ENCODE results near the gene NEK10. TPM values are rescaled to one million over a fixed set of nuclear protein-coding genes. Genes with fewer than 3 reads are reported as not detected.

The NEK10 gene
- total RNA-seq, 1 donor from 2014 or later, result 11.7 TPM

GRCh38 chr3:27213450-27213849 is 155.7 kb downstream of the NEK10 start:
- DNase-seq, result no peak
- intact Hi-C loops (cut with DNase I), result no loop called here
- ATAC-seq (ENCODE audit: poor library complexity), result no peak

DNA sequence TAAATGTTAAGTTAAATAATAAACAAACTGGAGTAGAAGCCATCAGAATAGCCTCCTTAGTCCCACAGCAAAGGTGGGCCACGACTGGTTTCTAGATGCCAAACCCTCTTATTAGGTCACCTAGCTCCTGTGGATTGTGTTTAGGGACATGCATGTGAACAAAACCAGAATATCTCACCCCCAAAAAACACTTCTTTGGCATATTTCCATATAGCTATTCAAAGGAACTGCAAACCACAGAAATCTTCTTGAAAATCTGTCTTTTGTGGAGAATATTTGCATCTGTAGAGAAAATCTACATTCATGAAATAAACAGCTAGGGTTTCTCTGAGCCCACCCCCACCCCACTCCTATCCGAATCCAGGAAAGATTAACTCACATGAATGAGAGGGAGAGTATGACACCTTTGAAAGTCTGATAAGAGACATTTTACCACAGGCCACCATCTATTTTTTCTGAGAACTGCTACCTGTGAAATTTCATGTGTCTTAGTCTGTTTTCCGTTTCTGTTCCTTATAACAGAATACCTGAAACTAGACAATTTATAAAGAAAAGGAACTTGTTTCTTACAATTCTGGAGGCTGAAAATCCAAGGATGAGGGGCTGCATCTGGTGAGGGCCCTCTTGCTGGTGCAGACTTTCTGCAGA is 159.4 kb downstream of the NEK10 start:
- intact Hi-C loops (cut with DNase I), result no loop called here
- ATAC-seq (ENCODE audit: poor library complexity), result no peak
- no peak for DNase-seq

DNA sequence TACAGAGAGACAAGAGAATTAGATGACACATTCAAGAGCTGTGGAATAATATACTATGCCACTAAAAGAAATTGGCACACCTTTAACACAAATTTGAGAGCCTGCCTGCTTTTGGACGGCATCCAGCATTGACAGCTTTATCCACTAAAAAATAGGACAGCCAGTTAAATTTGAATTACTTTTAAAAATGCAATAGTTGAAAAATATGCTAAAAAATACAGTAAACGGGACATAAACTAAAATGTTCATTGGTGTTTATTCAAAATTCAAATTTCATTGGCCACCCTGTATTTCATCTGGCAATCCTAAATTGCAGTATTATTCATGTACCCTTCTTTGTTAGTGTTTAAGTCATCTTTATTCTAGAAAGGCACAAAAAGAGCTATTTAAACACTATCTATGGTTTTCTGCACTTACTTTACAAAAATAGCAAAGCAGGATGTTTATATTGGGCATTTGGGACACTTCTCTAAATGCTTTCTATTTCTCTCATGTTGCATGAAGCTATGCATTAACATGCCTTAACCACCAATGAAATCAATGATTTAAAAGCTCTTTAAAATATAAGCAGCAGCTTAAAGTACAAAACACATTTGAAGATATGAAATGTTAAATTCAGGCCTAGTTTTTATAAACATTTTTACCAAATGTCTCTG is 160.1 kb downstream of the NEK10 start:
- no peak for DNase-seq
- ATAC-seq (ENCODE audit: poor library complexity), result no peak
- intact Hi-C loops (cut with DNase I), result no loop called here

- intact Hi-C loops (cut with DNase I), result no loop called here
- DNase-seq, result no peak
- no peak for ATAC-seq (ENCODE audit: poor library complexity)
Measured at GRCh38 chr3:27202959-27203358, 166.2 kb downstream of the NEK10 start.

GRCh38 chr3:27201492-27201891 is 167.7 kb downstream of the NEK10 start:
- intact Hi-C loops (cut with DNase I), result no loop called here
- no peak for ATAC-seq (ENCODE audit: poor library complexity)
- no peak for DNase-seq

- DNase-seq (no peak), ATAC-seq (ENCODE audit: poor library complexity) (no peak)
- intact Hi-C loops (cut with DNase I), result no loop called here
Measured at GRCh38 chr3:27200721-27201489, 168.3 kb downstream of the NEK10 start.

DNA sequence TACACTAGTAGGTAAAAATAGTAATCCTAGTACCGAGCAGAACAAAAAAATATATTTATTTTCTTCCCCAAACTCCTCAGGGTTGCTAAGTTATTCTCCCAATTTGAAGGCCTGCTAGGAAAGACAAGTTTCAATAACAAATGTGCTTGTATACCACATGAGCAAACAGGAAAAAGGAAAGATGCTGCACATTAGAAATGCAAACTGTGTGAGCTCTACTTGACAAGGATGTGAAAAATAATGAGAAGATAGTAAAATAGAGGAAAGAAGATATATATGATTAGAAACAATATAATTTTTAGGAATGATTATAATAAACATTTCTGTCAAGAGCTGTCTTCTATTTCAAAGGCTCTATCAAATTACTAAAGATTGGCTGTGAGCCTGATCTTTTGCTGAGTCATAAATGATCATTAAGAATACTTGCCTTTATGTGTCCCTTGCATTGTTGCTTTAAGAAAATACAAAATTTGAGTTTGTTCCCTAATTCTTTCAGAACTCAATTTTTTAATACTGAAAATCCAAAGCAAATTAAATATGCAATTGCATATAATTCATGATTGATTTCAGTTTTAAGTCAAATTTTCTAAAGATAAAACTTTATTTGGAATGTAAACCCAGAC is 174.2 kb downstream of the NEK10 start:
- DNase-seq (no peak), ATAC-seq (ENCODE audit: poor library complexity) (no peak)
- intact Hi-C loops (cut with DNase I), result no loop called here

DNA sequence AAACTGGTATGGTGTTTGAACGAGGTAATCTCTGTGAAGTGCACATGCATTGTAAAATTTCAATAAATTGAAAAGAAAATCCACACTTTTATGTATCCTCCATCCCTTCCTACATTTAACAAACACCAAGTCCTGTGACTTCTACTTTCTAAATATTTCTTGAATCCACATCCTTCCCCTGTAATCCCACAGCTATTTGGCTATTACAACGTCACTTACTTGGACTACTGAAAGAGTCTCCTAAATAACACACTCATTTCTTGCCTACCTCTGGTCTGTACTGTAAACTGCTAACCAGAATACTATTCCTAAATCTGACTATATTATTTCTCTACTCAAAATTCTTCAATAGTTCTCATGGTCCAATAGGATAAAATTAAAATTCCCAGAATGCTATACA is 176.1 kb downstream of the NEK10 start:
- DNase-seq (no peak), ATAC-seq (ENCODE audit: poor library complexity) (no peak)
- intact Hi-C loops (cut with DNase I), result no loop called here

DNA sequence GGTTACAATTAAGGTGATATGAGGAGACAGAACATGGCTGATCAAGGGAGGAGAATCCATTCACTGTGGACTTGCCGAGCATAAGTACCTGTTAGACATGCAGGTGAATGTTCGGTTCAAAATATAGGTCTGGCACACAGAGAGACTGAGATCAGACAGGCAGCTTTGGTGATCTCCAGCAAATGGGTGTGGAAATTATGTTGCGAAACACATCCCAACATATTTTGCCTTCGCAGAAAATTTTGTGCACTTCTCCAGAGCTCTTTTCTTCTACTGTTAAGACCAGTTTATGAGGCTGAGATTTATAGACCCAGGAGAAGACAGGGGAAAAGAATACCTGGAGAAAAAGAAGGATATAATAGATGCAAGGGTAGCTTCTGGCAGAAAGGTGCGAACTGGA is 183.2 kb downstream of the NEK10 start:
- ATAC-seq (ENCODE audit: poor library complexity) (no peak), DNase-seq (no peak)
- intact Hi-C loops (cut with DNase I), result no loop called here

GRCh38 chr3:27185231-27185989 is 183.8 kb downstream of the NEK10 start:
- ATAC-seq (ENCODE audit: poor library complexity), result no peak
- no peak for DNase-seq
- intact Hi-C loops (cut with DNase I), result no loop called here

DNA sequence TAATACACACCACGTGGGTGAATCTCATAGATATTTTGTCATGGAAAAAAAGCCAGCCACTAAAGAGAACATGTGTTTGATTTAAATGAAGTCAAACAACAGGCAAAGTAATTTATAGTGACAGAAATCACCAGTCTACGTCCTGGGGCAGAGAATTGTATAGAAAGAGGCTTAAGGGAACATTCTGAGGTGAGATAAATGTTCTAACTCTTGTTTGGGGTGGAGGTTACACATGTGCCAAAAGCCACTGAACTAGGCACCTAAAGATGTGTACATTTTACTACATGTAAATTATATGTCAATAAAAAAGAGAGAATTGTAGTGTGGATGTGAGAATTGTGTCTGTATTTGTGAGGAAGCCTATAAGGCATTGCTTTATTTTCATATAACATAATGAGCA is 184.9 kb downstream of the NEK10 start:
- no peak for DNase-seq

DNA sequence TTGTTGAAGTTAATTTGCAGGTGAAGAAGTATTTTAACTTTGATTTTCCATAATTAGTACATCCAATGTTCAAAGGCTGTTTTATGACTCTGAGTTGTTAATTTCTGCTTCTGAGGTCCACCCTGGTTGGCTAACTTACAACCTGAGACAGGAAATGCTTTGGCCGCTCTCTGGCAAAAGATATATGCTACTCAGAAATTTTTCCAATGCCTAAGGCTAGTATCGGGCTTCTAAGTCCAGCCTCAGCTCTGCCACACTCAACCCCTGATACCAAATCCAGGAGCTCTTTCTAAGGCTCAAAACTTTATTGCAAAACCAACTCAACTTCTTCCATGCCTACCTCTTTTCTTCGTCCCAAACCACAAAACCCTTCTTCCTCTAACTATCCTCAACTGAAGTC is 192.9 kb downstream of the NEK10 start:
- ATAC-seq (ENCODE audit: poor library complexity), result no peak
- intact Hi-C loops (cut with DNase I), result no loop called here
- DNase-seq, result no peak

More for the DNA sequence above, 184.9 kb downstream of the NEK10 start:
- no peak for ATAC-seq (ENCODE audit: poor library complexity)
- intact Hi-C loops (cut with DNase I), result no loop called here

DNA sequence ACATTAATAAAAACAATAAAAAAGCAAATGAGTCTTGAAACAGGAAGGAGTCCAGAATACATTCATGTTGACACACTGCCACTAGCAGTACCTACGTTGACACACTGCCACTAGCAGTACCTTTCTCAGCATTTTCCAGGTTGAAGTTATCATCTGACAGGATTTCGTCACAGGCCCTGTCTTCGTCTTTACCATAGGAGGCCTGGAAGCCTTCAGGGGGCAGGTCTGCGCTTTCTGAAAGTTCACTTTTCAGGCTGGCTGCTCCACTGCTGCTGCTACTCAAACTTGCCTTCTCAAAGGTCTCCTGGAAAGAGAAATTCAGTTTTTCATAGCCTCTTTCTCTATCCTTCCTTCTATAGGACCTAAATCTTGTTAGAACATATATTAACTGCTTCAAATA is 194.7 kb downstream of the NEK10 start:
- intact Hi-C loops (cut with DNase I), result no loop called here
- ATAC-seq (ENCODE audit: poor library complexity), result no peak
- DNase-seq, result no peak

DNA sequence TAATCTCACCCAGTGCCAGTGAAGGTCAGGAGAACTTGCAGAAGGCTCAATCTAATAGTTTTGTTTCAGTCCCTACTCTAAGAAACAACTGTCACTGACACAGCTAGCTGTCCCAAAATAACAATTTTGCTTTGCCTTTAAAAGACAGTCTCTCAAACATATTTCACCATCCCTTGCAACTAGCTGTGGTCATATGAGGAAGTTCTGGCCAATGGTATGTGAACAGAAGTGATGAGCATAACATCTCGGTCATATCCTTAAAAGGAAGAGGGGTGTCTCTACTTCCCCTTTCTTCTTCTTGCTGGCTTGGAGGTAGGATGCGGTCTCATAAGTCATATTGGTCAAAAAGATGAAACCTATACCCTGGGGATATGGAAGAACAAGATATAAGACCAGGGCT is 198.1 kb downstream of the NEK10 start:
- no peak for ATAC-seq (ENCODE audit: poor library complexity)
- DNase-seq, result no peak
- intact Hi-C loops (cut with DNase I), result no loop called here

DNA sequence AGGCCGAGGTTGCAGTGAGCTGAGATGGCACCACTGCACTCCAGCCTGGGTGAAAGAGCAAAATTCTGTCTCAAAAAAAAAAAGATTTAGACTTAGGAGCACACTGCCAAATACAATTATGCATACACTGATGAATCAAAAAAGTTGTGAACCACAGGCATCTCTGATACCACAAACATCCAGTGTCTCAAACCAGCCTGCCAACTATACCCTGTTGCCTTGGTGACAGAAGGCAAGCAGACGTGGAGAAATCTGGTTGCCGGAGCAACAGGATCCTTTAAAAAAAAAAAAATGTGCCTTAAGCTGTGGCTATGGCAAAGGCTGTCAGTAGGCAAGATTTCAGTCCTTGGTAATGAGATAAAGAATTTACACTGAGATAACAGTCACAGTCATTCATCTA is 202.3 kb downstream of the NEK10 start:
- ATAC-seq (ENCODE audit: poor library complexity) (peak; percentile 48), DNase-seq (no peak)
- intact Hi-C loops (cut with DNase I), result no loop called here

- ATAC-seq (ENCODE audit: poor library complexity) (peak; percentile 51), DNase-seq (no peak)
- intact Hi-C loops (cut with DNase I), result no loop called here
Measured at GRCh38 chr3:27165321-27165721, 203.9 kb downstream of the NEK10 start.

GRCh38 chr3:27160779-27161287 is 208.3 kb downstream of the NEK10 start:
- intact Hi-C loops (cut with DNase I), result no loop called here
- ATAC-seq (ENCODE audit: poor library complexity), result no peak
- no peak for DNase-seq

GRCh38 chr3:27160146-27160545 is 209.0 kb downstream of the NEK10 start:
- intact Hi-C loops (cut with DNase I), result no loop called here
- DNase-seq, result no peak

DNA sequence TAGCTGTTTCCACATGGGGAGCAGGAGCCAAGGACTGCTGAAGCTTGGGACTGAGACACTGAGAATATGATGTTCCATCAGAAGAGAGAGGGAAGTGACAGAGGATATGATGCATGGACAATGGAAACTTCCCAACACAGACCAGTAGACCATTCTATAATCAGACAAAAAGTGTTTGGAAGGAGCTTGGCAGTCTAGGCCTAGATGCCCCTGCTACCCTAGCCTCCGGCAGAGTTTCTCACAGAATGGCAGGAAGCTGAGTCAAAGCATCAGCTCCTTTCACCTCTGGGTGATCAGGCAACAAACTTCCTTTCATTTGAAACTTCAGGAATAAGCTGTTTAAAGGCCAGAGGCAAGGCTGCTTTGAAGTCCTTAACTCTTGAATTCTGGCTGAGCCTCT is 222.0 kb downstream of the NEK10 start:
- intact Hi-C loops (cut with DNase I), result no loop called here
- DNase-seq (no peak), ATAC-seq (ENCODE audit: poor library complexity) (no peak)

More at GRCh38 chr3:27160146-27160545, 209.0 kb downstream of the NEK10 start:
- no peak for ATAC-seq (ENCODE audit: poor library complexity)

All from Right ventricle myocardium superior (tissue), 1 donor.